Sciatic nerve (tissue), 1 donor: ENCODE data around the gene C9orf43. TPM values are rescaled to one million over a fixed set of nuclear protein-coding genes. Genes with fewer than 3 reads are reported as not detected.

Experiments
- total RNA-seq: library from RNA; stranded (reverse); fragmentation: NEBNext Ultra II Directional; extraction: Animal tissue kit (Norgen Biotek cat#: 25700); gene quantifications from one replicate; pipeline ENCODE4 v1.2.1, GENCODE V29; 2021
- donor health status: DM: no; HTN: no; CAD: no.

C9orf43 gene
- total RNA-seq, 1 donor from 2014 or later = 0.45 TPM

Other genes starting within 250 kb of the C9orf43 start
- 36.4 TPM for gene FKBP15, start 189.5 kb upstream of the C9orf43 start, total RNA-seq
- gene SLC31A1, start 189.2 kb upstream of the C9orf43 start, total RNA-seq = 13.2 TPM
- 28.2 TPM for gene CDC26, start 135.2 kb upstream of the C9orf43 start, total RNA-seq
- 16.3 TPM for gene PRPF4, start 135.1 kb upstream of the C9orf43 start, total RNA-seq
- not detected for gene RNF183, start 107.4 kb upstream of the C9orf43 start, total RNA-seq
- gene WDR31, start 70.5 kb upstream of the C9orf43 start, total RNA-seq = 4.6 TPM
- 0.22 TPM for gene BSPRY, start 61.2 kb upstream of the C9orf43 start, total RNA-seq
- gene HDHD3, start 33.8 kb upstream of the C9orf43 start, total RNA-seq = 11.6 TPM
- gene ALAD, start 9.5 kb upstream of the C9orf43 start, total RNA-seq = 83.6 TPM
- gene POLE3, start 72 bp upstream of the C9orf43 start, total RNA-seq = 20.6 TPM
- 43.1 TPM for gene RGS3, start 53.0 kb downstream of the C9orf43 start, total RNA-seq